ENCODE results near the gene PAK4.

DNA sequence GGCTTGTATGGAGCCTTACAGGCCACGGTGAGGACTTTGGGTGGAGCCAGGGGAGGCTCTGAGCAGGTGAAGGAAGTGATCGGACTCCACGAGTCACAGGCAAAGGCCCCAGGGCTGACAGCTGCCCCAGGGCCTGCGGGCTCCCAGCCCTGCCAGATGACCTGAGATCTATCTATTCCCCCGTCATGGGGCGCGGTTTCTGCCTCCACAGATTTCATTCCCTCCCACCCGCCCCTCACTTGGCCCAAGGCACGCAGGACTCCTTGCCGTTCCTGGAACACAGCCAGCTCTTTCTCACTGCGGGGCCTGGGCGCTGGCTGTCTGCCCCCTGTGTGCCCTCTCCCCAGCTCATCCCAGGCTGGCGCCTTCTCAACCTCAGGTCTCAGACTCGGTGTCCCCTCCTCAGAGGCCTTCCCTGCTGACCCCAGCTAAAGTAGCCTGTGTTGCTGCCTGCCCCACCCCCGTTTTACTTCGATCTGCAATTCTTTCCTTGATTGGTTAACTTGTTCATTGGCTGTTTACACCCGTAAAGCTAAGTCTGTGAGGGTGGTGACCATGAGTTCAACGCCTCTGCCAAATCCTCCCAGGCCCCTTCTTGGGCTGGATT lies 13.9 kb upstream of the PAK4 start:
- no peak for TF ChIP-seq CTCF (IDR thresholded peaks at IDR 0.05; ENCODE audit: low read depth, low read length)
- TF ChIP-seq, protein P1, sequence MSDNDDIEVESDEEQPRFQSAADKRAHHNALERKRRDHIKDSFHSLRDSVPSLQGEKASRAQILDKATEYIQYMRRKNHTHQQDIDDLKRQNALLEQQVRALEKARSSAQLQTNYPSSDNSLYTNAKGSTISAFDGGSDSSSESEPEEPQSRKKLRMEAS (IDR thresholded peaks at IDR 0.05; ENCODE audit: low read depth, low read length) = no peak

All from NB4 (cell line).